GM18519 (cell line): ENCODE results near the gene SERPINB1.
"Not testable (repeated sequence)": the region's sequence is repeated elsewhere in the genome, so short reads cannot be mapped to it uniquely, and the experiment has no call there.

ENCODE experiments used
- ATAC-seq: cut with Tn5 transposase; IDR thresholded peaks from one replicate; pipeline ENCODE4 v1.9.1; 2021; ENCODE audit warnings: mild to moderate bottlenecking, moderate library complexity; ENCODE audit not compliant: unreplicated experiment, low FRiP score

Gene SERPINB1

DNA sequence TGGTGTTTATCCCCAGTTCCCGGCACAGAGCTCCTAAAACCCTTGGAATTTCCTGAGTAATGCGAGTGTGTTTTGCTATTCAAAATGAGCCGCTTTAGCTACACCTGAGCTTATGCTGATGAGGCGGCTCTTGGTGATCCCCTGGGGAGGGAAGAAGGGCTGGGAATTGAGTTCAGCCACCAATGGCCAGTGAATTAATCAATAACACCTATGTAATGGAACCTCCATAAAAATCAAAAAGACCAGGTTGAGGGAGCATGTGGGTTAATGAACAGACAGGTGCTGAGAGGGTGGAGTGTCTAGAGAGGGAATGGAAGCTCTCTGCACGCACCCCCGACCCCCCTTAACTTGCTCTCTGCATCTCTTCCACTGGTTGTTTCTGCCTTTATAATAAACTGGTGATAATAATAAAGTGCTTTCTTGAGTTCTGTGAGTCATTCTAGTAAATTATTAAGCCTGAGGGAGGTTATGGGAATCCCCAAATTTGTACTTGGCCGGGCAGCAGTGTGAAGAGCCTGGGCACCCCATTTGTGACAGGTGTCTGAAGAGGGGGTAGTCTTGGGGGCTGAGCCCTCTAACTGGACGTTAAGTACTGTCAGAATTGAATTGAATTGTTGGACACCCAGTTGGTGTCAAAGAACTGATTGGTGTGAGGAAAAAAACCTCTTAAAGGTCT lies 24.6 kb upstream of the SERPINB1 start:
- no peak for ATAC-seq

GRCh38 chr6:2865694-2866151 lies 24.1 kb upstream of the SERPINB1 start:
- no peak for ATAC-seq

- no peak for ATAC-seq
Measured at GRCh38 chr6:2865270-2865669, 23.6 kb upstream of the SERPINB1 start.

DNA sequence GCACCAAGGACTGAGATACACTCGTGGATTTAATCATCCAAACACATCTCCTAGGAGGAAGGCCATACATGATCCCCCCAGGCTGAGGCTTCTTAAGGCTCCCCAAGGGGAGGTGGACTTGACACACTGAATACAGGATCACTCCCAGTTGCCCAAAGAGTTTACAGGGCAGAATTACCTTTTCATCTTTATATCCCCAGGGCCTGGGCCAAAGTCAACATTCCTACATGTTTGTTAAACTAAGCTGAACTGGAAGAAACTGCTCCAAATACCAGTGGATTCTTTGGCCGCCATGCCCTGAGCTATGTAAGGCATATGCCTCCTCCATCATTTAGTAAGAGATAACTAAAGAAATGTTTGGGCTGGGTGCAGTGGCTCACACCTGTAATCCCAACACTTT lies 22.2 kb upstream of the SERPINB1 start:
- no peak for ATAC-seq

GRCh38 chr6:2862712-2863181 lies 21.1 kb upstream of the SERPINB1 start:
- ATAC-seq: peak; percentile 40

DNA sequence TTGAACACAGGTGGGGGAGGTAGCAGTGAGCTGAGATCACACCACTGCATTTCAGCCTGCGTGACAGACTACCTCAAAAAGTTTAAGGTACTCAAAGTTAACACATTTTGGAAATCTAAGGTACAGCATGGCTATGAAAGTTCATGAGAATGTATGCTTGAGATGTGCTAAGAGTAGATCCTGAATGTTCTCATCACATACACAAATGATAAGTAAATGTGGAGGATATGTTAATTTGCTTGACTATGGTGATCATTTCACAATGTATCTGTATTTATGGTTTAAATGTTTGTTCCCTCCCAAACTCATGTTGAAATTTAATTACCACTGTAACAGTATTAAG lies 20.1 kb upstream of the SERPINB1 start:
- ATAC-seq: no peak

DNA sequence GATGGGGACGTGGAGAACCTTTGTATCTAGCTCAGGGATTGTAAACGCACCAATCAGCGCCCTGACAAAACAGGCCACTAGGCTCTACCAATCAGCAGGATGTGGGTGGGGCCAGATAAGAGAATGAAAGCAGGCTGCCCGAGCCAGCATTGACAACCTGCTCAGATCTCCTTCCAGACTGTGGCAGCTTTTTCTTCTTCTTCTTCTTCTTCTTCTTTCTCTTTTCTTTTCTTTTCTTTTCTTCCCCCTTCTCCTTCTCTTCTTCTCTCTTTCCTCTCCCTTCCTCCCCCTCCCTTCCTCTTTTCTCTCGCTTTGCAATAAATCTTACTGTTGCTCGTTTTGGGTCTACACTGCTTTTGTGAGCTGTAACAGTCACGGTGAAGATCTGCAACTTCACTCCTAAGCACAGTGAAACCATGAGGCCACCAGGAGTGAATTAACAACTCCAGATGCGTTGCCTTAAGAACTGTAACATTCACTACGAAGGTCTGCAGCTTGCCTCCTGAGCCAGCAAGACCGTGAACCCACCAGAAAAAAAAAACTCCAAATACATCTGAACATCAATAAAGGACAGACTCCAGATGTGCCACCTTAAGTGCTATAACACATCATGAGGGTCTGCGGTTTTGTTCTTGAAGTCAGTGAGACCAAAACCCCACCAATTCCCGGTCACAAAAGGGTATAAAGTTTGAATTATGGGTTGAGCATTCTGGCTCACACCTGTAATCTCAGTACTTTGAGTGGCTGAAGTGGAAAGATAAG lies 19.6 kb upstream of the SERPINB1 start:
- no peak for ATAC-seq

- not testable (repeated sequence) for ATAC-seq
Measured at GRCh38 chr6:2860706-2861059, 19.0 kb upstream of the SERPINB1 start.

- not testable (repeated sequence) for ATAC-seq
Measured at GRCh38 chr6:2859798-2860705, 18.4 kb upstream of the SERPINB1 start.

DNA sequence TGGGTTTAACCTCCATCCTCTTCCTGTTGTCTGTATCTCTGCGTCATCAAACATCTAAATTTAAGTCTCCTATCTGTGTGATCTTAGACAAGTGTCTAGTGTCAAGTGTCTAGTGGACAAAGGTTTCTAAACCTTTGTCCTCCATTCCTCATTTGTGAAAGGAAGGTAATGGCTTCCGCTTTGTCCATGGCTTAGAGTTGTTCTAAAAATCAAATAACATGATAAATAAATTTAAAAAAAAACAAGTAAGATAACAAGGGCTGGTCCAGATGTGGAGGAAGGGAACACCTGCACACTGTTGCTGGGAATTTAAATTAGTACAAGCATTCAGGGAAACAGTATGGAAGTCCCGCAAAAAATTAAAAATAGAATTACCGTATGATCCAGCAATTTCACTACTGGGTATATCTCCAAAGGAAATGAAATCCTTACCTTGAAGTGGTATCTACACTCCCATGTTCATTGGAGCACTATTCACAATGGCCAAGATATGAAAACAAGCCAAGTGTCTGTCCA lies 17.6 kb upstream of the SERPINB1 start:
- peak; percentile 26 for ATAC-seq

- ATAC-seq: no peak
Measured at GRCh38 chr6:2857580-2858337, 16.1 kb upstream of the SERPINB1 start.

- ATAC-seq: no peak
Measured at GRCh38 chr6:2857185-2857579, 15.5 kb upstream of the SERPINB1 start.

- no peak for ATAC-seq
Measured at GRCh38 chr6:2855061-2855519, 13.4 kb upstream of the SERPINB1 start.

GRCh38 chr6:2854396-2854982 lies 12.8 kb upstream of the SERPINB1 start:
- ATAC-seq: no peak

DNA sequence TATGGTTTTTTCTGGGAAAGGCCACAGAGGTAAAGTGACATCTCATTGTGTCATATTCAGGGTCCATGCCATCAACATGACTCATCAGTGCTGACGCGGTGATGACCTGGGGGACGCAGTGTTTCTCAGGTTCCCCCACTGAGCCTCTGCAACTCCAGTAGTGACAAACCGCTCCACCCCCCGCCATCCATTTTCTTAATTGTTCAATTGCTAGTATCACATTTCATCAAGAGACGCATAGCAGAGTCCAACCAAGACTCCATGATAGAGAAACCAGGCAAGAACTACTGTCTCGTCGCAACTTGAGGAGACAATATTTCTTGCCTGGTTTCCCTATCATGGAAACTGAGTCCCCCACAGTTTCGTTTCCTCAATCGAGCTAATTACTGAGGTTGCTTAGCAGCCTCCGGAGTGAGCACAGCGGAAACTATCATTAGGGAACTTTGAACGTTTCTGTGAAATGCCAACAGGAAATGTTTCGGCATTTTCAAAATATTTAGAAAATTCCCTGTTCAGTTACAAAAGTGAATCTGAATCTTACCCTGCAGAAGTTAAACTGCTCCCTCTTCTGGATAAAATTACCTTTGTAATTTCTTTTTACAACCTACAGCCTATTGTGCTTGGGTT lies 12.2 kb upstream of the SERPINB1 start:
- ATAC-seq: peak; percentile 27

GRCh38 chr6:2853378-2853768 lies 11.7 kb upstream of the SERPINB1 start:
- ATAC-seq: not testable (repeated sequence)

DNA sequence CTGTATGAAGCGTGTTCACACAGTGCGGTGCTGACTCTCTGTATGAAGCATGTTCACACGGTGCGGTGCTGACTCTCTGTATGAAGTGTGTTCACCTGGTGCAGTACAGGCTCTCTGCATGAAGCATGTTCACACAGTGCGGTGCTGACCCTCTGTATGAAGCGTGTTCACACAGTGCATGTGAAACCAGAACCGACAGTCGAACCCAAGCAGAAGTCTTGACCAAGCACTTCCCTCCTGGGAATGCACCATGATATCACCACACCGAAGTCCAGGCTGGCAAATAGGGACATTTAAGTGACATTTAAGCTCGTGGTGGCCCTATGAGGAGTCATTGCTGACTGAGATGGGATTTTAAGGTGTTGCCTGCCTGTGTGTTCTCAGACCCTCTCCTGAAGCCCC lies 11.3 kb upstream of the SERPINB1 start:
- ATAC-seq: no peak

DNA sequence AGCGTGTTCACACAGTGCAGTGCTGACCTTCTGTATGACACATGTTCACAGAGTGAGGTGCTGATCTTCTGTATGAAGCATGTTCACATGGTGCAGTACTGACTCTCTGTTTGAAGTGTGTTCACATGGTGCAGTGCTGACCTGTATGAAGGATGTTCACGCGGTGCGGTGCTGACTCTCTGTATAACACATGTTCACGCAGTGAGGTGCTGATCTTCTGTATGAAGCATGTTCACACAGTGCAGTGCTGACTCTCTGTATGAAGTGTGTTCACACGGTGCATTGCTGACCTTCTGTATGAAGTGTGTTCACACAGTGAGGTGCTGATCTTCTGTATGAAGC lies 10.8 kb upstream of the SERPINB1 start:
- no peak for ATAC-seq
